Adrenal gland (tissue), 5 donors: ENCODE data around the gene MBOAT1.

Source experiments
- POLR2A ChIP-seq, 2 donors: fragments of 450-650 bp; IDR thresholded peaks; one replicate each; pipeline ENCODE4 v1.6.1; 2017; ENCODE audit warnings: antibody characterized with exemption in 2 of 2, mild to moderate bottlenecking in 2 of 2, moderate library complexity in 1 of 2
- TF ChIP-seq, protein P1 (sequence below), 6 experiments: fragments of 450-650 bp in 4 of 6; fragments of 200-600 bp in 2 of 6; sonication (generic) in 1 of 6; IDR thresholded peaks; 1 replicate in 5 of 6; 2 replicates in 1 of 6; pipeline versions ENCODE4 v1.5.1 to v1.8.0; 2016 to 2021; ENCODE audit warnings: antibody characterized with exemption in 6 of 6, mild to moderate bottlenecking in 2 of 6, moderate library complexity in 1 of 6
- donor health status: DM: no; HTN: no; CAD: no.

GRCh38 chr6:20058912-20059311 is 153.4 kb downstream of the MBOAT1 start:
- TF ChIP-seq, protein P1, sequence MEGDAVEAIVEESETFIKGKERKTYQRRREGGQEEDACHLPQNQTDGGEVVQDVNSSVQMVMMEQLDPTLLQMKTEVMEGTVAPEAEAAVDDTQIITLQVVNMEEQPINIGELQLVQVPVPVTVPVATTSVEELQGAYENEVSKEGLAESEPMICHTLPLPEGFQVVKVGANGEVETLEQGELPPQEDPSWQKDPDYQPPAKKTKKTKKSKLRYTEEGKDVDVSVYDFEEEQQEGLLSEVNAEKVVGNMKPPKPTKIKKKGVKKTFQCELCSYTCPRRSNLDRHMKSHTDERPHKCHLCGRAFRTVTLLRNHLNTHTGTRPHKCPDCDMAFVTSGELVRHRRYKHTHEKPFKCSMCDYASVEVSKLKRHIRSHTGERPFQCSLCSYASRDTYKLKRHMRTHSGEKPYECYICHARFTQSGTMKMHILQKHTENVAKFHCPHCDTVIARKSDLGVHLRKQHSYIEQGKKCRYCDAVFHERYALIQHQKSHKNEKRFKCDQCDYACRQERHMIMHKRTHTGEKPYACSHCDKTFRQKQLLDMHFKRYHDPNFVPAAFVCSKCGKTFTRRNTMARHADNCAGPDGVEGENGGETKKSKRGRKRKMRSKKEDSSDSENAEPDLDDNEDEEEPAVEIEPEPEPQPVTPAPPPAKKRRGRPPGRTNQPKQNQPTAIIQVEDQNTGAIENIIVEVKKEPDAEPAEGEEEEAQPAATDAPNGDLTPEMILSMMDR (IDR thresholded peaks at IDR 0.05) = no peak
- no peak for TF ChIP-seq POLR2A (IDR thresholded peaks at IDR 0.05)
